Fibroblast of skin of back (primary cell): ENCODE results near the gene UBAC2.

ENCODE experiments used
- DNase-seq: peaks from one replicate; pipeline ENCODE4 v3.0.0-alpha.2; 2013

The UBAC2 gene

DNA sequence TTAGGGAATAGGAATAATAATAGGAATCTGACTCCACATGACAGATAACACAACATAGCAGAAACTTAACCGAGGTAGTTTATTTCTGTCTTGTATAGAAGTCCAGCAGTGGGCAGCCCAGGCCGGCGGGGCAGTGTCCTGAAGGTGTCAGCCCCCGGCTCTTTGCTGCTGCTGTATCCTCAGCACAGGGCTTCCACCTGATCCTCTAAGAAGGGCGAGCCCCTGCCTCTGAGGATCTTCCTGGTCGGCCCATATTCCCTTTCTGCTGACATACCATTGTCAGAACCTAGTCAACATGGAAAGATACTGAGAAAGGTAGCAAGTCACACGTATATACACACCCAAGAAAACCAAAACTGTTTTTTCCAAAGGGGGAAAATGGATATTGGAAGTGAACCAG lies 162.7 kb downstream of the UBAC2 start:
- no peak for DNase-seq

- no peak for DNase-seq
These were observed 163.3 kb downstream of the UBAC2 start for GRCh38 chr13:99363949-99364348.

DNA sequence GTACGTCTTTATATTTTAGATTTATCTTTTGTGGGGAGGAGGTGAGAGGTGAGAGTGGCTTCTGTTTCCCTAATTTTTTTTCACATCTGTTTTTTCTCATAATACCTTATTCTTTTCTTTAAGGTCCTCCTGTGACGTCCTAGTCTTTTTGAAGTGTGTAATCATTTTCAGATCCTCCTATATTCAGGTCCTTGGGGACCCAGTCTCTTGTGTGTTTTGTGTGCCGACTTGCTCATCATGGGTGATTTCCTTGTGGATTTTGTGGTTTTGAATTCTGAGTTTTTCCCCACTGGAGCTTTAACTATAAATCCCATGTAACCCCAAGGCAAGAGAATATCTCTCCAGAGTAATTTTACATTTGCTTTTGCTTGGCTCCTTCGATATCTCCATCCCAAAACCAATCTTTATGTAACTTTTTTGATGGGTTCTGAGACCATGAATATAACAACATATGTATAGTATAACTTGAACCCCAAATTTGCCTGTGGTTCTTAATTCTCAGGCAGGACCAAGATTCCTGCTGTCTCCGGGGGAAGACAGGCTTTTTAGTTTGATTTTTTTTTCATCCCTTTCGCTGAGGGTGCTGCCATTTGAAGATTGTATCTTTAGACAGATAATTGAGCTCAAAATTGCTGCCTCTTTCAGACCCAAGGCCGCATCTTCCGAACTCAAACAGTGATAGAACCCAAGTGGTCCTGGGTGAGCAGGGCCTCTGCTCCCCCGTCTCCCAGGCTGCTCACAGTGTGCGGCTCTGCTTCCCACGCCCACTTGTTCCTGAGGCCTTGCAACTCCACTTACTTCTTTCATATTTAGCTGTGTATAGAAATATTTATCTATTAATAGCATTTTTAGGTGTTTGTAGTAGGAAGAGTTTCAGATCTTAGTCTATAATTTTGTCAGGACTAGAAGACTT lies 165.7 kb downstream of the UBAC2 start:
- DNase-seq = no peak

DNA sequence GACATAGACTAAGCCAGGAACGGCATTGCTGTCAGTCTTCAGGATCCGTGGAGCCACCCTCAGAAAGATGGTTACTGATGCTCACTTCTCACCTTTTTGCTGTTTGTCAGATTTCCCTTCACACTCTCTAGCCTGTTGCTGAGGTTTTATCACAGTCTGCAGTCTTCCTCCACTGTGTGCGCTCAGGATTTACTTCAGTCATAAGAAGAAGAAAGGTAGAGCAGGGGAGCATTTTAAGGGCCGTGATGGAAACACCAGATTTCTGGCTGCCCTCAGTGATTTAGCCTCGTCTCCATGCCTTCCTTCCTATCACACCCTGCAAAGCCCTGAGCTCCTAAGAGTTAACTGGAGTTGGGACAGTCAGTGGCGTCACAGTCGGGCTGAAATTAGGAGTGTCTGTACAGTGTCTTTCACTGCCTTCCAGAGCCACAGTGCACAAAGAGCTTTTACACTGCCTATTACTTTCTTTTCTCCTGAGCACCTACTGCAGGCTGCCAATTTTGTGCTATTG lies 166.5 kb downstream of the UBAC2 start:
- no peak for DNase-seq

- DNase-seq = no peak
These were observed 167.2 kb downstream of the UBAC2 start for GRCh38 chr13:99367663-99368448.

DNA sequence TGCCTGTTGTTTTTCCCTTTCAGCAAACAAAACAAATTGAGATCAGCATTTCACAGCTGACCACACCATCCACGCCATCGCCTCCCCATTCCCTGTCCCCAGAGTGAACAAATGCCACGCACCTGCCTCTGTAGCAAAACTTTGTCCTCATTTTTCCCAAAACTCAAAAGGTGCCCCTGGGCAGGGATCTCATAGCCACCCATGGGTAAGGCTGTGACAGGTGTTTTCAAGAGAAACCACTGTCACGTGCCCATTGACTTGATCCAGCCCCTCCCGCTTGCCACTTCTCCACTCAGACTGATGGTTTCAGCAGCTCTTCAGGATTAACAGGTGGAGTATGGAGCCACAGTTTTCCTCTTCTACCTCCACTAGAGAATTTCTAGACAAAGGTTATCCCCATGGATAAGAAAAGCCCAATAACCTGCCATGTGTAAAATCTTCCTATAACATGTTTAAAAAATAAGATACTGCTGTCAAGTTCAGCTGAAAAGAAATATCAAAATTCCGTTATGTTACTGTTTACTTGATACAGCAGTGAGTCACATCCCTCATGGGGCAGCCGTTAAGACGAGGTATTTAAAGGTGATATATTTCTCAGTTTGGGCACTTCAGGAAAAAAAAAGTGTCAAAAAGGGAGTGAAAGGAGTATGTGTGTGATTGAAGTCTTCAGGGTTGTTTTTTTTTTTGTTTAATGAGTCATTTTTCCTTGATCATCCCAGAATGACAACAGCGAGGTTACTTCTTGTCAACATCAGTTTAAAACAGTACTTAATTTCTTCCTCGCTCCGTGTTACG lies 170.0 kb downstream of the UBAC2 start:
- no peak for DNase-seq

- DNase-seq = no peak
These were observed 171.3 kb downstream of the UBAC2 start for GRCh38 chr13:99371956-99372355.

- no peak for DNase-seq
These were observed 172.8 kb downstream of the UBAC2 start for GRCh38 chr13:99373436-99373835.

GRCh38 chr13:99374169-99374991 lies 173.7 kb downstream of the UBAC2 start:
- DNase-seq = no peak

DNA sequence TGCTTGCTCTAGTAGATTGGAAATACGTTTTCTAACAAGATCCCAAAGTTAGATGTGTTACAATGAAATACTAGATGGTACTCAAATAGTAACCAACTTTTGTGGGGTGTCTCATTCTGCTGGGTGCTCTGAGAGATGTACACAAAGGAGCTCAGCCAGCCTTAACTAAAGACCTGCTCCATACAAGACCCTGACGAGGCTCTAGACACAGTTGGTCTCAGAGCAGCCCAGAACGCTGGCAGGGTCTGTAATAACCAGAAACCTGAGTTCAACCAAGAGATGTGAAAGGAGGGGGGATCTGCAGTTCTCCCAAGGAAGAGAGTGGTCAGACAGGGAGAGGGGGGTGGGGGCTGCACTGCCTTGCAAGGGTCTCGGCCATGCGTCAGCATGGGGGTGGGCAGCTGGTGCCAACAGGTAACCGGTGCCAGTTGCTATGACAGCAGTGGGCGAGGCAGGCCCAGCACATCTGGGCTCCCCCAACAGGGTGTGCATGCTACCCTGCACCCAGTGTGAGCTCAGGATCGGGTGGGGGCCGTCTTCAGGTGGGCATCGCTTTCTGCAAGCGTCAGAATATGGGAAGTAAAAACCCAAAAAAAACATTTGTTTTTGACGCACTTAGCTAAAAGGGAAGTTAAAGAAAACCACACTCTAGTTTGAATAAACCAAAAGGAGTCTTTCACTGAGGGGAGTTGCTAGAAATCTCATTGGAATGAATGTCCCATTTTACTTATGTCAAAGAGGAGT lies 174.5 kb downstream of the UBAC2 start:
- no peak for DNase-seq

DNA sequence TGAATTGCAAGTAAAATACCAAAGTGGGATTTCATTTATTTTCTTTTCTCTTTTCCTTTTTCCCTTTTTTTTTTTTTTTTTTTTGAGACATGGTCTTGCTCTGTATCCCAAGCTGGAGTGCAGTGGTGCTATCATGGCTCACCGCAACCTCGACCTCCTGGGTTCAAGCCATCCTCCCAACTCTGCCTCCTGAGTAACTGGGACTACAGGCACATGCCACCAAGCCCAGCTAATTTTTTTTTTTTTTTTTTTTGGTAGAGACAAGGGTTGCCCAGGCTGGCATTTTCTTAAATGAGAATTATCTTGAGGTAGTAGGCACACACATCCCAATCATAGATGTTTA lies 175.1 kb downstream of the UBAC2 start:
- no peak for DNase-seq

- no peak for DNase-seq
These were observed 175.5 kb downstream of the UBAC2 start for GRCh38 chr13:99376132-99376531.

DNA sequence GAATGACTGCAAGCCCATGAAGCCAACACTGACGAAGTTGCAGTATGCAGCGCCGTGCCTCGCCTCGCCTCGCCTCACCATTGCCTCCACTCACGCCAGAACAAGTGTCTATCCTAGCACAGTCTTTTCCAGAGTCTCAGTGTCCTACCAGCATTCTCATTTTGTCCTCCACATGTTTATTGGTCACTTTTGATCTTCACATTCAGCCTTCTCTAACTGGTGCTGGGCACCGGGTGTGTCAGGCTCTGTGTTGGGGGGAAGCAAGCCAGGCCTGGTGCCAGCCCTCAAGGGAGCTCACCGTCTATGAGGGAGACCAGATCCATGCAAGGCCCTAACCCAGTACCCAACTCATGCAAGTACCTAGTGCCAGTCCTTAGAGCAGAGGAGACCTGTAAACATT lies 176.3 kb downstream of the UBAC2 start:
- DNase-seq = no peak

- no peak for DNase-seq
These were observed 177.0 kb downstream of the UBAC2 start for GRCh38 chr13:99377641-99378040.

DNA sequence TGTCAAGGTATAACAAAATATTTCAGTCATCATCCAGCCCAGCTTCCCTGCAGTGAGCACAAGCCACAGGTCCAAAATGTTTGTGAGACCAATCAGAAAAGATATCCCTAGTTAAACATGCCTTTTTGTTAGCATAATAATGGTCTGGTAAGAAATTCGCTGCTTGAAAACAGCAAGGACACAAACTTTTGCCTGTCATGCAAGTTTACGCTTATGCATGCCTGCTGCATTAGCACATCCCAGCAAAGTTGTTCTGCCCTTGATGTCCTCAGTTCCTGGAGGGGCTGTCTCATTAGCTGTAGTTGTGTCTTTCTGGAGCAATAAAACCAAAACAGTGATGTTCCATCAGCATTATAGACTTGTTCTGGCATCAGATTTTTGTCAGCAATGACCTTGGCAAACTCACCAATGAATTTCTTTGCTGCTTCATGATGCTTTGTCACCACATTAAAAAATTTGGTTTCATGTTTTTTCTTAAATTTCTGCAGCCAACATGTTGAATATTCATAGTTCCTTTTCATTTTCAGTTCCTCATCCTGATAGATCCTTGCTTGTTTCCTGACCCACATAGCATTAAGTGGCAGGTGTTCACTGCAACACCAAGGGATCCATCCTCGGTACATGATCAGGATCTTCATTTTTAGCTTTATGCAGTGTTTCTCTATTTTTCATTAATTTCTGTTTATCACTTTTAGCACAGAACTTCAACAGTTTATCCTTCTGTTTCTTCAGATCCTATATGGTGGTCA lies 178.5 kb downstream of the UBAC2 start:
- no peak for DNase-seq

DNA sequence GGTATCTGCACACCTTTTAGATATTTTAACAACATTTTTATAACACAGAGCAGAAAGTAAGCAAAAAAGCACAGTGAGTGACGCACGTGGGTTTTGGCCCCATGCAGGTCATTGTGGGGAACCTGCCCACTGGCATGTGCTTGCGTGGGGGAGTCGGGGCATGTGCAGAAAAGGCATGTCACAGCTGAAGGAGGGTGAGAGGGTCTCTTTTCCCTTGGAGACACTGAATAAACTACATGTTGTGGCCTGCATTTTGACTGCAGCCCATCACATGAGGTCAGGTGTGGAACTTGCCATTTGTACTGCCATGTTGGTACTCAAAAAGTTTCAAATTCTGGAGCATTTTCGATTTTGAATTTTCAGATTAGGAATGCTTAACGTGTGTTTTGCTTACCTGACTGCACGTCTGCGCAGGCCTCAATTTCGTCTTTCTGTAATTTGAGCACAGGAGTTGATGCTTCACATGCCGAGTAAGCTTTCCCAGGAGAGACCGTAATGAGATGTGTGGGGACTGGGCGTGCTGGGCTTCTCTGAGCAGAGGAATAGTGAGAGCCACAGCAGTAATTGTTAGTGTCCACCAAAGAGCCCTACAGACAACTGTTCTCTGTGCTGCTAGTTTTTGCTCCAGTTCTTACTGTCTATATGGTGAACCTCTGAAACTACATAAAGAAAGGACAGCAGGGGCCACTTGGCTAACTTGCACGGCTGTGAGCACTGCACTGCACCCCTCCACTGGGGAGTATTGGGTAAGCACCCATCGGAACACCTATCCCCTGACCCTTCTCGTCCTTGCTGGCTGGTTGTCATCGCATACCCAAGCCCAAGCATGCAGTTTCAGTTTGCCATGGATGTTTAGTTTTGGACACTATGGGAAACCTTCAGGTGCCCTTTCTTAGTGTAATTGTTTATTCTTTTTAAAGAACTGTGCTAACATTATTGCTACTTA lies 179.5 kb downstream of the UBAC2 start:
- DNase-seq = no peak

GRCh38 chr13:99380921-99381645 lies 180.4 kb downstream of the UBAC2 start:
- no peak for DNase-seq

DNA sequence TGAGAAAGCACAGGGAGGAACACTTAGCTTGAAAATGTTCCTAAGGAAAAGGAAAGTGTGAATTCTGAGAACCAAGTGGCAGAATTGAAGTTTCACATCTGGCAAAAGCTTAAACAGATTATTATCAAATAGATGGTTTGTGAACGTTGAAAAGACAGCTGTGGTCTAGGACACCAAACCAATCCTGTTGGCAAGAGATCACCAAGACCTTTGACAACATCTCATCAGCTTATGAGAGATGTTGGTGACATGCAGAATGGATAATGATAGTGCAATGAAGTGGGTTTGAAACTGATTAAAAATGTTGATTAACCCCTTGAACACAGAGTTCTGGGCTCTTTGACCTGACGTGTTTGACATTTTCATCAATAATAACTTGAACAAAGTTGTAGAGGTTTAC lies 181.1 kb downstream of the UBAC2 start:
- DNase-seq = no peak
